ENCODE measurements around the gene PLSCR3.
"Not testable (repeated sequence)": the region's sequence is repeated elsewhere in the genome, so short reads cannot be mapped to it uniquely, and the experiment has no call there.

Gene PLSCR3

GRCh38 chr17:7379134-7379533, 15.2 kb downstream of the PLSCR3 start:
- DNase-seq, result no peak

- no peak for DNase-seq
These were observed 20.0 kb downstream of the PLSCR3 start for GRCh38 chr17:7374353-7374752.

DNA sequence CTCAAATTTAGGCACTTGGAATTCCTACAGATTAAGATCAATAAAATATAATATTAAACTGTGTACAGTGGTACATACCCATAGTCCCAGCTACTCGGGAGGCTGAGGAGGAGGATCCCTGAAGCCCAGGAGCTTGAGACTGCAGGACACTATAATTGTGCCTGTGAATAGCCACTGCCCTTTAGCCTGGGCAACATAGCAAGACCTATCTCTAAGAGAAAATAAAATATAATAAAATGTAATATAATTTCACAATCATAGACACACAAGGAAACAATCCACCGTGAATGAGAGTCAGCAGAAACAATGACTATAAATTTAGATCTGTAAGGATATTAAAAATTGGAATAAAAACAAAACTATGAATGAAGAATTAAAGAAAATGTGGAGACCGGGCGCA, 23.5 kb downstream of the PLSCR3 start:
- DNase-seq, result no peak

- no peak for DNase-seq
These were observed 24.5 kb downstream of the PLSCR3 start for GRCh38 chr17:7369825-7370224.

DNA sequence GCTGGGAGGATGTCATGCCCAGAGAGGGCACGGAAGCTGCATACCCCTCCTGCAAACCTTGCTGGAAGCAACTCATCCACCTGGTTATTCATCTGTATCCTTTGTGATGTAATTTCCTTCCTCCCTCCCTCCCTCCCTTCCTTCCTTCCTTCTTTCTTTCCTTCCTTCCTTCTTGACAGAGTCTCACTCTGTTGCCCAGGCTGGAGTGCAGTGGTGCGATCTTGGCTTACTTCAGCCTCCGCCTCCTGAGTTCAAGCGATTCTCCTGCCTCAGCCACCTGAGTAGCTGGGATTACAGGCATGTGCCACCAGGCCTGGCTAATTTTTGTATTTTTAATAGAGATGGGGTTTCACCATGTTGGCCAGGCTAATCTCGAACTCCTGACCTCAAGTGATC, 25.7 kb downstream of the PLSCR3 start:
- DNase-seq, result not testable (repeated sequence)

- DNase-seq, result no peak
These were observed 26.3 kb downstream of the PLSCR3 start for GRCh38 chr17:7367918-7368598.

GRCh38 chr17:7367083-7367482, 27.2 kb downstream of the PLSCR3 start:
- no peak for DNase-seq

DNA sequence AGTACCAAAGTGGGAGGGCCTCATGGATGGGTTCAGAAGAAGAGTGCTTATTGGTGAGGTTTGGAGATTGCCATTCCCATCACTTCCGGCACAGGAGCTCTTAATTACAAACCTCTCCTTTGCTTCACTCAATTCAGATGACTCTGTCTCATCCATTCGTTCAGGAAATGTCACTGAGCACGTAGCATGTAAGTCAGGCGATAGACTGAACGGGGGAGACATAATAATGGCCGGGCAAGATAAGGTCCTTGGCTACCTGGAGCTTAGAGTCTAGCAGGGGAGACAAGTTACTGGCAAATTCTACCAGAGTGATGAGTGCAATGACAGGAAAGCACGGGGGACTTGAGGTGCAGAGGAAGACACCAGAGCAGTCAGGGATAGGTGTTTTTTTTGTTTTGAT, 28.4 kb downstream of the PLSCR3 start:
- not testable (repeated sequence) for DNase-seq

GRCh38 chr17:7363311-7363710, 31.0 kb downstream of the PLSCR3 start:
- DNase-seq, result no peak

DNA sequence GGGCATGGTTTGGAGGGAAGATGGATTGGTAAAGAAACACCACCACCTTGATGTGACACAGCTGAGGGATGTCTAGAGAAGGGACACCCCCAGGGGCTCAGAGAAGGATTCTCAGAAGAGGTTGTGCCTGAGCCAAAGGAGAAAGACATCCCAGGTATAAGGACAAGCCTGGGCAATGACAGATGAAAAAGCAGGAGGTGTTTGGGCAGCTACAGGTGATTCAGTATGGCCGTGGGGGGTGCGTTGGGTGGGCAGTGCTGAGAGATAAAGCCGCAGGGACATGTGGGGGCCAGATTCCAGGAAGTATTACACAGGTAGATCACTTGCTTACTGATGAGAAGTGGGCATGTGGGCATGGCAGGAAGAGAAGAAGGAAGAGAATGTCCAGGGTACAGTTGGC, 32.4 kb downstream of the PLSCR3 start:
- DNase-seq, result no peak

- DNase-seq, result no peak
These were observed 36.9 kb downstream of the PLSCR3 start for GRCh38 chr17:7357381-7357780.

DNA sequence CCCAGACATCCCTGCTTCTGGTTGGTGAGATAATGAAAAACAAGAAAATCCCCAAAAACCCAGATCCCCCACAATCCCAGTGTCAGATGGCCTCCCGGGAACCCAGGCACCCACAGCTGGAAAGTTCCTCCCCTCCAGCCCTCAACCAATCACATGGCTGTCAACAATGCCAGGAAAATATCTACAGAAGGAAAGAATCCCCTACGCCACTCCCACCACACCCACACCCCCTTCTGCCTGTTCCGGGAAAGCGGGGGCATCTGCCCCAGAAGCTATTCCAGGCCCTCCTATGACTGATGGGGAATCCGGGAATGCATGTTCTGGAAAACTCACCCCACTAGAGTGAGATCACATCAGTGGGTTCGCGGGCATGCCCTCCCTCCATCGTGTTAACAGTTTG, 37.6 kb downstream of the PLSCR3 start:
- no peak for DNase-seq

DNA sequence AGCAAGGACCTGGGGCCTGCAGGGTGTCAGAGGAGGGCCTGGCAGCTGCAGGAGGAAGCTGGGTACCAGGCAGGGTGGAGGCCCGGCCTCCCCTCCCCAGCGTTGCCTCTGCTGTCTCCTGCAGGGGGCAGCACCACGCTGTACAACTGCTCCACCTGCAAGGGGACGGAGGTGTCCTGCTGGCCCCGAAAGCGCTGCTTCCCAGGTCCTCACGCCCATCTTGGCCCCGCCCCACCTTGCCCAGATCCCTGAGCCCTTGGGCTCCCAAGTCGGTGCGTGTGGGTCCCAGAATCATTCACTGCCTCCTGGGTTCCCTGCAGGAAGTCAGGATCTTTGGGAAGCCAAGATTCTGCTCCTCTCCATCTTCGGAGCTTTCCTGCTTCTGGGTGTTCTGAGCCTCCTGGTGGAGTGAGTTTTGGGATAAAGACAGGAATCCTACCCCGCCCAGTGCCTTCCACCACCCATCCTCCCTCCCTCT, 38.2 kb downstream of the PLSCR3 start:
- no peak for DNase-seq

- no peak for DNase-seq
These were observed 38.8 kb downstream of the PLSCR3 start for GRCh38 chr17:7355573-7355972.

GRCh38 chr17:7355053-7355452, 39.3 kb downstream of the PLSCR3 start, which contains the start of gene TMEM95:
Gene TMEM95 (plus strand): TSS chr17:7355156. CDS start chr17:7355205, 49 bp downstream.
- no peak for DNase-seq

DNA sequence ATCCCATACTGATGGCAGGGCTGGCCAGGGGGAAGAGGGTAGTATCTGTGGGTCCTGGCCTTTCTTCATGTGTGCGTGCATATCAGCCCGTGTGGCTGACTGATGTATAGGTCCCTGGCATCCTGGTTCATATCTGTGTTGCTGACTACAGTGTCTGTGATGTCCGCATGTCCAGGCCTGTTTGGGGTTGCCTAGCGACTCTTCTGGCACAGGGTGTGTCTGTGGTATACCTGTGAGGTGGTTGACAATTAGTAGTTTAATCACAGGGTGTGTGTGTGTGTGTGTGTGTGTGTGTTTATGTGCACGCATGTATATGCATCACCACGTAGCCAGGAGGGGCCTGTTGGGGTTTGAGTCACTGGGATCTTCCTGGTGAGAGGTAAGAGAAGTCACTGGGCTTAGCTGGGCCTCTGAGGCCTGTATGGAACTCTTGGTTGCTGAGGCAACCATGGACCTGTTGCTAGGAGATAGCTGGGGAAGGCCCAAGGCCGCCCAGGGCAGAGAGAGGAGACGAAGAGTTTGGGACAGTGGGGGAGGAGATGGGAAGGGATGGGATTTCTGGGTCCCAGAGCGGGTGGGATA, 40.0 kb downstream of the PLSCR3 start:
- no peak for DNase-seq

DNA sequence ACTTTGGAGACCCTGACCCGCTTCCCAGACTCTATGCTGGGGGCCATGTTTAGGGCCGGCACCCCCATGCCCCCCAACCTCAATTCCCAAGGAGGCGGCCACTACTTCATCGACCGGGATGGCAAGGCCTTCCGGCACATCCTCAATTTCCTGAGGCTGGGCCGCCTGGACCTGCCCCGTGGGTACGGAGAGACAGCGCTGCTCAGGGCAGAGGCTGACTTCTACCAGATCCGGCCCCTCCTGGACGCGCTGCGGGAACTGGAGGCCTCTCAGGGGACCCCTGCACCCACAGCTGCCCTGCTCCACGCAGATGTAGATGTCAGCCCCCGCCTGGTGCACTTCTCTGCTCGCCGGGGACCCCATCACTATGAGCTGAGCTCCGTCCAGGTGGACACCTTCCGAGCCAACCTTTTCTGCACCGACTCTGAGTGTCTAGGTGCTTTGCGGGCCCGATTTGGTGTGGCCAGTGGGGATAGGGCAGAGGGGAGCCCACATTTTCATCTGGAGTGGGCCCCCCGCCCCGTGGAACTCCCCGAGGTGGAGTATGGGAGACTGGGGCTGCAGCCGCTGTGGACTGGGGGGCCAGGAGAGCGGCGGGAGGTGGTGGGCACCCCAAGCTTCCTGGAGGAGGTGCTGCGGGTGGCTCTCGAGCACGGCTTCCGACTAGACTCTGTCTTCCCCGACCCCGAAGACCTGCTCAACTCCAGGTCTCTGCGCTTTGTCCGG, 41.3 kb downstream of the PLSCR3 start:
- no peak for DNase-seq

GRCh38 chr17:7352503-7352889, 41.8 kb downstream of the PLSCR3 start:
- no peak for DNase-seq

DNA sequence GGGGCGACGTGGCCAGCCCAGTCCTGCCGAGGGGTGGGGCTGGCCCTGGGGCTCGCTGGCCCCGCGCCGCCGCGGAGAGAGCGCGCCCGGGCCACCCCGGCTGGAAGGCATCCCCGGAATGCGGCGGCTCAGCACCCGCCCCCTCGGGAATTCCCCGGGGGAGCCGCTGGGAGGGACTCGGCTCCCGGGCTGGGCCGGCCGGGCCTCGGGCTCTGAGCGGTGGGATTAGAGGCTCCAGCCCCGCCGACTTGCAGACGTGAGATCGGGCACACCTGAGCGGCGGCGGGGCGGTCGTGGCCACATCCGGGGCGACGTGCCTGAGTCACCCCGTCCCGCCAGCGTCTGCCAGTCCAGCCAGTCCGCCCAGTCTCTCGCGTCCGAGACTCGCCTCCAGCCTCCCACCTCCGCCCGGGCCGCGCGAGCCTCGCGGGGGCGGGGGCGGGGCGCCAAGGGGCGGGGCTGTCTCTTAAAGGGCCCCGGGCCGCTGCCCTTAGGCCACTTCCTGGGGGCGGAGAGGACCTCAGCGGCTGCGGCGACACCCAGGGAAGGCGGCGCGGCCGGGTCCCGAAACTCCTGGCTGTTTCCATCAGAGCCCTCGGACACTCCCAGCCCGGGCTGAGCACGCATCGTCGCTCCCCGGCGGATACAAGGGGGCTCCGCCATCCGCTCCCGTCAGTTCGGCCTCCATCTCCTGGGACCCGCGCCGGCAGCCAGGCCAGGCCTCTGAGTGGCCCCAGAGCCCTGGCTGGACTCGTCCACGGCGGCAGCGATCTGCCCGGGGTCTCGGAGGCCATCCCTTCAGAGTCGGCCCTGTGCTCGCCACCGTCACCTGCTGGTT, 42.4 kb downstream of the PLSCR3 start, which contains the start of gene KCTD11:
Gene KCTD11, plus strand, starts transcription at position 498 of the 838 bp plus-strand sequence.
- no peak for DNase-seq

GRCh38 chr17:7348478-7349242, 45.7 kb downstream of the PLSCR3 start:
- DNase-seq, result no peak

DNA sequence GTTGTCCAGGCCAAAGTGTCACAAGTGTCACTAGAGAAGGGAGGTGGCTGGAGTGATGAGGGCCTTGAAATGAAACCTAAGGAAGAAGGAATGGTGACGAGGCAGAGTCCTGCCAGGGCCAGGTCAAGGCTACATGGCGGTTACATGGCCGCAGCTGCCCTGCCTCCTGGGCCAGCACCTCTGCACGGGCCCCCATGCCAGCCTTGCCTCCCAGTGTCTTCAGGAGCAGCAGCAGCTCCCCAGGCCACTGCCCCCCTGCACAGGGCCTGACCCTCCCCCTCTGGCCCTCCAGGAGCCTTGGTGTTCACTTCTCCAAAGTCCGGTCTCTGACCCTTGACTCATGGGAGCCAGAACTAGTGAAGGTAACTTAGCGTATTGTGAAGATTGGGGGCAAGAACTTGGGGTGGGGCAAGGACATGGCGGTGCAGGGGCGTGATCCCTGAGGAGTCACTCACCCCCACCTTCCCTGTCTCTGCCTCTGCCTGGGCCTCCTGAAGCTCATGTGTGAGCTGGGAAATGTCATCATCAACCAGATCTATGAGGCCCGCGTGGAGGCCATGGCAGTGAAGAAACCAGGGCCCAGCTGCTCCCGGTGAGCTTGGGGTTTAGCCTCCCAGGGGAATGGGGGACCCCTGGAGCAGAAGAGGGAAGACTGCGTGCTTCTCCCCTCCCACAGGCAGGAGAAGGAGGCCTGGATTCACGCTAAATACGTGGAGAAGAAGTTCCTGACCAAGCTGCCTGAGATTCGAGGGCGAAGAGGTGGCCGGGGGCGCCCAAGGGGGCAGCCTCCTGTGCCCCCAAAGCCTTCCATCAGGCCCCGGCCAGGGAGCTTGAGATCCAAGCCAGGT, 46.5 kb downstream of the PLSCR3 start:
- no peak for DNase-seq

Data from SIG-M5 (cell line).